Measurements from ENCODE around the gene GBP7.

GBP7 gene

DNA sequence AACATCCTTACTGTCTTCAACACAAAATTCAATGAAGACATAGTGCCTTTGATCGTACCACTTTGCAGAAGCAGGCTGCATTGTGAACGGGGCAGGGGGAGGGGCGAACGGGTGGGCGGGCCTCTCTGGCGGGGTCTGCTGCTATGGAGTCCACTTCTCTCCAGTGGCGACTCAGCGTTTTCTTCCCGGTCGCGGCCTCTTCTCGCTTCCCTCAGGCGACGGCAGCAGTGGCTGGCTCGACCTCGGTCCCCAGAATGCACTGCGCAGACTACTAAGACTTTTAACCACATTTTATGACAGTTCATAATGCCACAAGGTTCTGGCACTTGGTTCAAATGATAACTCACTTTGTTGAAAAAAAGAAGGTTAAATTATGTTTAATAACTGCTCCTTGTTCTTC is 71.1 kb downstream of the GBP7 start:
- ATAC-seq = no peak
- TF ChIP-seq CSDC2 (CRISPR knock-in tag; IDR thresholded peaks at IDR 0.05) (no peak), OSR1 (CRISPR knock-in tag; IDR thresholded peaks at IDR 0.05) (no peak)
- TF ChIP-seq, protein P1, sequence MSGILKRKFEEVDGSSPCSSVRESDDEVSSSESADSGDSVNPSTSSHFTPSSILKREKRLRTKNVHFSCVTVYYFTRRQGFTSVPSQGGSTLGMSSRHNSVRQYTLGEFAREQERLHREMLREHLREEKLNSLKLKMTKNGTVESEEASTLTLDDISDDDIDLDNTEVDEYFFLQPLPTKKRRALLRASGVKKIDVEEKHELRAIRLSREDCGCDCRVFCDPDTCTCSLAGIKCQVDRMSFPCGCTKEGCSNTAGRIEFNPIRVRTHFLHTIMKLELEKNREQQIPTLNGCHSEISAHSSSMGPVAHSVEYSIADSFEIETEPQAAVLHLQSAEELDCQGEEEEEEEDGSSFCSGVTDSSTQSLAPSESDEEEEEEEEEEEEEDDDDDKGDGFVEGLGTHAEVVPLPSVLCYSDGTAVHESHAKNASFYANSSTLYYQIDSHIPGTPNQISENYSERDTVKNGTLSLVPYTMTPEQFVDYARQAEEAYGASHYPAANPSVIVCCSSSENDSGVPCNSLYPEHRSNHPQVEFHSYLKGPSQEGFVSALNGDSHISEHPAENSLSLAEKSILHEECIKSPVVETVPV (CRISPR knock-in tag; IDR thresholded peaks at IDR 0.05) = no peak

DNA sequence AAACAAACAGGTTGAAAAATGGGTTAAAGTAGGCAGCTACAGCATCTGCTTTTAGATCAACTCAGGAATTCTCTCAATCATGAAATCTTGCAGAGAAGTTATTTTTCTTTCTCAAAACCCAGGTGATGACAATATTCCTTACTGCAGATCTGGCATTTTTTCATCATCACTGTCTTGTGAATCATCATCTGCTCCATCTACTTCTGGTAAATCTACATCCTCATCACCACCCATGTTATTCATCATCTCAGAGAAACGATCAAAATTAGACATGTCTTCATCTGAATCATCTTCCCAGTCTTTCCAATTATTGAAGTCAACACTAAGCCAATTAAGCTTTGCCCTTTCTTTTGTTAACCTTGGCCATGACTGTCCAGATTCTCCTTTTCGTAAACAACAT is 71.7 kb downstream of the GBP7 start:
- ATAC-seq = peak; percentile 42; the same call in 2 of the 3 replicates

DNA sequence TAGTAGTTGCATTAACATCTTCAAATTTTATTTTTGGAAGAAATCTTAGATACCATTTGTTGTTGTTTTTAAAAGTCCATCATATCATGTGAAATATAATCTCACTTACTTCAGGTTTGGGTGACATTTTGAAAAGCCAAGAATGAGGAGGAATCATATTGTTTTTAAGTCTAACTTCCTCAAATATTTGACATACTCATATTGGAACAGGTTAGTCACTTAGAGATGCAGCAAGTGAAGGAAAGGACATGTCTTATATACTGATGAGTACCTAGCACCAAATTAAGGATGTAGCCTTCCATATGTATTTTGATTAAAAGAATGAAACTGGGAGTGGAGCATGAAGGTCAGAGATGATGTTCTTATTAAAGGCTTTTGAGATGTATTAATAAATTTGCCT is 73.8 kb downstream of the GBP7 start:
- no peak for TF ChIP-seq TOX (CRISPR knock-in tag; IDR thresholded peaks at IDR 0.05; ENCODE audit: borderline replicate concordance)
- TF ChIP-seq, protein P1 (CRISPR knock-in tag; IDR thresholded peaks at IDR 0.05) = no peak
- TF ChIP-seq ARNTL (CRISPR knock-in tag; IDR thresholded peaks at IDR 0.05; ENCODE audit: borderline replicate concordance, low read depth) = no peak
- TF ChIP-seq CSDC2 (CRISPR knock-in tag; IDR thresholded peaks at IDR 0.05) = no peak
- TF ChIP-seq ESRRG (CRISPR knock-in tag; IDR thresholded peaks at IDR 0.05) = no peak
- TF ChIP-seq SNAI2 (CRISPR knock-in tag; IDR thresholded peaks at IDR 0.05) = no peak
- TF ChIP-seq, protein P2, sequence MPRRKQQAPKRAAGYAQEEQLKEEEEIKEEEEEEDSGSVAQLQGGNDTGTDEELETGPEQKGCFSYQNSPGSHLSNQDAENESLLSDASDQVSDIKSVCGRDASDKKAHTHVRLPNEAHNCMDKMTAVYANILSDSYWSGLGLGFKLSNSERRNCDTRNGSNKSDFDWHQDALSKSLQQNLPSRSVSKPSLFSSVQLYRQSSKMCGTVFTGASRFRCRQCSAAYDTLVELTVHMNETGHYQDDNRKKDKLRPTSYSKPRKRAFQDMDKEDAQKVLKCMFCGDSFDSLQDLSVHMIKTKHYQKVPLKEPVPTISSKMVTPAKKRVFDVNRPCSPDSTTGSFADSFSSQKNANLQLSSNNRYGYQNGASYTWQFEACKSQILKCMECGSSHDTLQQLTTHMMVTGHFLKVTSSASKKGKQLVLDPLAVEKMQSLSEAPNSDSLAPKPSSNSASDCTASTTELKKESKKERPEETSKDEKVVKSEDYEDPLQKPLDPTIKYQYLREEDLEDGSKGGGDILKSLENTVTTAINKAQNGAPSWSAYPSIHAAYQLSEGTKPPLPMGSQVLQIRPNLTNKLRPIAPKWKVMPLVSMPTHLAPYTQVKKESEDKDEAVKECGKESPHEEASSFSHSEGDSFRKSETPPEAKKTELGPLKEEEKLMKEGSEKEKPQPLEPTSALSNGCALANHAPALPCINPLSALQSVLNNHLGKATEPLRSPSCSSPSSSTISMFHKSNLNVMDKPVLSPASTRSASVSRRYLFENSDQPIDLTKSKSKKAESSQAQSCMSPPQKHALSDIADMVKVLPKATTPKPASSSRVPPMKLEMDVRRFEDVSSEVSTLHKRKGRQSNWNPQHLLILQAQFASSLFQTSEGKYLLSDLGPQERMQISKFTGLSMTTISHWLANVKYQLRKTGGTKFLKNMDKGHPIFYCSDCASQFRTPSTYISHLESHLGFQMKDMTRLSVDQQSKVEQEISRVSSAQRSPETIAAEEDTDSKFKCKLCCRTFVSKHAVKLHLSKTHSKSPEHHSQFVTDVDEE (CRISPR knock-in tag; IDR thresholded peaks at IDR 0.05) = no peak
- no peak for TF ChIP-seq ZNF565 (CRISPR knock-in tag; conservative IDR thresholded peaks at IDR 0.05; ENCODE audit: low read depth)
- no peak for TF ChIP-seq BACH2 (CRISPR knock-in tag; IDR thresholded peaks at IDR 0.05; ENCODE audit: borderline replicate concordance)
- no peak for TF ChIP-seq ZNF70 (CRISPR knock-in tag; IDR thresholded peaks at IDR 0.05)
- TF ChIP-seq ZNF8 (CRISPR knock-in tag; IDR thresholded peaks at IDR 0.05) = no peak
- TF ChIP-seq, protein P3, sequence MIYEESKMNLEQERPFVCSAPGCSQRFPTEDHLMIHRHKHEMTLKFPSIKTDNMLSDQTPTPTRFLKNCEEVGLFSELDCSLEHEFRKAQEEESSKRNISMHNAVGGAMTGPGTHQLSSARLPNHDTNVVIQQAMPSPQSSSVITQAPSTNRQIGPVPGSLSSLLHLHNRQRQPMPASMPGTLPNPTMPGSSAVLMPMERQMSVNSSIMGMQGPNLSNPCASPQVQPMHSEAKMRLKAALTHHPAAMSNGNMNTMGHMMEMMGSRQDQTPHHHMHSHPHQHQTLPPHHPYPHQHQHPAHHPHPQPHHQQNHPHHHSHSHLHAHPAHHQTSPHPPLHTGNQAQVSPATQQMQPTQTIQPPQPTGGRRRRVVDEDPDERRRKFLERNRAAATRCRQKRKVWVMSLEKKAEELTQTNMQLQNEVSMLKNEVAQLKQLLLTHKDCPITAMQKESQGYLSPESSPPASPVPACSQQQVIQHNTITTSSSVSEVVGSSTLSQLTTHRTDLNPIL (CRISPR knock-in tag; IDR thresholded peaks at IDR 0.05; ENCODE audit: low read depth) = no peak
- no peak for ATAC-seq

More for the DNA sequence above, 71.7 kb downstream of the GBP7 start:
- TF ChIP-seq ZFP3 (CRISPR knock-in tag; IDR thresholded peaks at IDR 0.05) (no peak), ISL1 (CRISPR knock-in tag; IDR thresholded peaks at IDR 0.05) (peak; percentile 36)

DNA sequence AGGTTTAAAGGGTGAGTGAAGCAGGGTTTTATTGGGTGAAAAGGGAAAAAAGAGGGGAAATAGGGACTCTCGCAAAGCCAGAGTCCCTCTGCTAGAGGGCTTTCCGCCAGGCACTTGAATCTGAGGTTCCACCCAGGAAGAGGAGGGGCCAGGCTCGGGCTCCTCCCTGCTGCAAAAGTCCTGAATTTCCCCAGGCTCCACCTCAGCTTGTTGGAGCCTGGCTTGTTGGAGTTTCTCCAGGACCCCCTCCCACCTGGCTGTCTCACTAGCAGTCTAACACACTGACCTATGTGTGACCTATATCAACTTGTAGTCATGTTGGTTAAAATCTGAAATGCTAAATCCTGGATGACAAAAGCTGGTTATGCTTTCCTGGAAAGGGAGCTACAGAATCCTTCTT is 75.4 kb downstream of the GBP7 start:
- ATAC-seq = no peak
- TF ChIP-seq, protein P1 (CRISPR knock-in tag; IDR thresholded peaks at IDR 0.05) = no peak
- TF ChIP-seq, protein P2 (CRISPR knock-in tag; IDR thresholded peaks at IDR 0.05) = no peak
- TF ChIP-seq OSR1 (CRISPR knock-in tag; IDR thresholded peaks at IDR 0.05) (no peak), BACH2 (CRISPR knock-in tag; IDR thresholded peaks at IDR 0.05; ENCODE audit: borderline replicate concordance) (no peak), SNAI2 (CRISPR knock-in tag; IDR thresholded peaks at IDR 0.05) (no peak), ZC3H10 (CRISPR knock-in tag; IDR thresholded peaks at IDR 0.05) (no peak), ESRRG (CRISPR knock-in tag; IDR thresholded peaks at IDR 0.05) (no peak), ZFP3 (CRISPR knock-in tag; IDR thresholded peaks at IDR 0.05) (no peak), RARB (CRISPR knock-in tag; IDR thresholded peaks at IDR 0.05) (no peak), ARNTL (CRISPR knock-in tag; IDR thresholded peaks at IDR 0.05; ENCODE audit: borderline replicate concordance, low read depth) (no peak), ZNF565 (CRISPR knock-in tag; conservative IDR thresholded peaks at IDR 0.05; ENCODE audit: low read depth) (no peak), CSDC2 (CRISPR knock-in tag; IDR thresholded peaks at IDR 0.05) (no peak), TCF4 (CRISPR knock-in tag; IDR thresholded peaks at IDR 0.05; ENCODE audit: borderline replicate concordance) (no peak)
- TF ChIP-seq, protein P4, sequence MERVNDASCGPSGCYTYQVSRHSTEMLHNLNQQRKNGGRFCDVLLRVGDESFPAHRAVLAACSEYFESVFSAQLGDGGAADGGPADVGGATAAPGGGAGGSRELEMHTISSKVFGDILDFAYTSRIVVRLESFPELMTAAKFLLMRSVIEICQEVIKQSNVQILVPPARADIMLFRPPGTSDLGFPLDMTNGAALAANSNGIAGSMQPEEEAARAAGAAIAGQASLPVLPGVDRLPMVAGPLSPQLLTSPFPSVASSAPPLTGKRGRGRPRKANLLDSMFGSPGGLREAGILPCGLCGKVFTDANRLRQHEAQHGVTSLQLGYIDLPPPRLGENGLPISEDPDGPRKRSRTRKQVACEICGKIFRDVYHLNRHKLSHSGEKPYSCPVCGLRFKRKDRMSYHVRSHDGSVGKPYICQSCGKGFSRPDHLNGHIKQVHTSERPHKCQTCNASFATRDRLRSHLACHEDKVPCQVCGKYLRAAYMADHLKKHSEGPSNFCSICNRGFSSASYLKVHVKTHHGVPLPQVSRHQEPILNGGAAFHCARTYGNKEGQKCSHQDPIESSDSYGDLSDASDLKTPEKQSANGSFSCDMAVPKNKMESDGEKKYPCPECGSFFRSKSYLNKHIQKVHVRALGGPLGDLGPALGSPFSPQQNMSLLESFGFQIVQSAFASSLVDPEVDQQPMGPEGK (CRISPR knock-in tag; IDR thresholded peaks at IDR 0.05; ENCODE audit: borderline replicate concordance) = no peak
- TF ChIP-seq, protein P5, sequence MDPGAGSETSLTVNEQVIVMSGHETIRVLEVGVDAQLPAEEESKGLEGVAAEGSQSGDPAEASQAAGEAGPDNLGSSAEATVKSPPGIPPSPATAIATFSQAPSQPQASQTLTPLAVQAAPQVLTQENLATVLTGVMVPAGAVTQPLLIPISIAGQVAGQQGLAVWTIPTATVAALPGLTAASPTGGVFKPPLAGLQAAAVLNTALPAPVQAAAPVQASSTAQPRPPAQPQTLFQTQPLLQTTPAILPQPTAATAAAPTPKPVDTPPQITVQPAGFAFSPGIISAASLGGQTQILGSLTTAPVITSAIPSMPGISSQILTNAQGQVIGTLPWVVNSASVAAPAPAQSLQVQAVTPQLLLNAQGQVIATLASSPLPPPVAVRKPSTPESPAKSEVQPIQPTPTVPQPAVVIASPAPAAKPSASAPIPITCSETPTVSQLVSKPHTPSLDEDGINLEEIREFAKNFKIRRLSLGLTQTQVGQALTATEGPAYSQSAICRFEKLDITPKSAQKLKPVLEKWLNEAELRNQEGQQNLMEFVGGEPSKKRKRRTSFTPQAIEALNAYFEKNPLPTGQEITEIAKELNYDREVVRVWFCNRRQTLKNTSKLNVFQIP (CRISPR knock-in tag; IDR thresholded peaks at IDR 0.05; ENCODE audit: borderline replicate concordance, low read depth) = no peak

Measured in SK-N-SH treated with all-trans-retinoic acid at 6 μM for 48 hours (cell line).